HFFc6 (cell line): ENCODE measurements around the gene DNAJB6. TPM values are rescaled to one million over a fixed set of nuclear protein-coding genes. Genes with fewer than 3 reads are reported as not detected.

ENCODE experiments used
- DNase-seq: peaks from one replicate; pipeline ENCODE4 v3.0.0-alpha.2; 2018
- H3K27ac Mint-ChIP-seq: 2 replicates; pipeline ENCODE4 v1.8.0; 2020; ENCODE audit warnings: mild to moderate bottlenecking, mixed read lengths
- H3K27me3 Mint-ChIP-seq: 2 replicates; pipeline ENCODE4 v1.8.0; 2021; ENCODE audit warnings: mild to moderate bottlenecking, moderate library complexity, mixed read lengths; ENCODE audit not compliant: insufficient read depth
- H3K36me3 Mint-ChIP-seq: 2 replicates; pipeline ENCODE4 v1.8.0; 2021; ENCODE audit warnings: low read depth, mixed read lengths
- H3K4me1 Mint-ChIP-seq: 2 replicates; pipeline ENCODE4 v1.8.0; 2020; ENCODE audit warnings: low read depth, mixed read lengths
- H3K4me3 Mint-ChIP-seq: 2 replicates; pipeline ENCODE4 v1.8.0; 2020; ENCODE audit warnings: mild to moderate bottlenecking, moderate library complexity, mixed read lengths
- H3K9me3 Mint-ChIP-seq: 2 replicates; pipeline ENCODE4 v1.8.0; 2020; ENCODE audit warnings: mild to moderate bottlenecking, mixed read lengths
- total RNA-seq, 6 experiments: library from RNA; stranded (reverse); fragmentation: NEBNext Ultra II Directional; extraction: Animal tissue kit (Norgen Biotek cat#: 25700); gene quantifications; 2 replicates in 1 of 6; 3 replicates in 5 of 6; pipeline ENCODE4 v1.2.3, GENCODE V29; 2021
- TF ChIP-seq, protein P1 (sequence below): fragments of 200-600 bp; sonication (generic); IDR thresholded peaks from 2 replicates; pipeline ENCODE4 v1.5.0; 2021; ENCODE audit warnings: antibody characterized with exemption, mild to moderate bottlenecking

DNAJB6 gene
- total RNA-seq, 6 experiments from 2014 or later: 135 to 204 (median 163) TPM

GRCh38 chr7:157388301-157388700, 51.5 kb downstream of the DNAJB6 start:
- peaks cover 18% of the 10 kb centered on the region for H3K4me1 Mint-ChIP-seq
- DNase-seq: no peak
- TF ChIP-seq, protein P1, sequence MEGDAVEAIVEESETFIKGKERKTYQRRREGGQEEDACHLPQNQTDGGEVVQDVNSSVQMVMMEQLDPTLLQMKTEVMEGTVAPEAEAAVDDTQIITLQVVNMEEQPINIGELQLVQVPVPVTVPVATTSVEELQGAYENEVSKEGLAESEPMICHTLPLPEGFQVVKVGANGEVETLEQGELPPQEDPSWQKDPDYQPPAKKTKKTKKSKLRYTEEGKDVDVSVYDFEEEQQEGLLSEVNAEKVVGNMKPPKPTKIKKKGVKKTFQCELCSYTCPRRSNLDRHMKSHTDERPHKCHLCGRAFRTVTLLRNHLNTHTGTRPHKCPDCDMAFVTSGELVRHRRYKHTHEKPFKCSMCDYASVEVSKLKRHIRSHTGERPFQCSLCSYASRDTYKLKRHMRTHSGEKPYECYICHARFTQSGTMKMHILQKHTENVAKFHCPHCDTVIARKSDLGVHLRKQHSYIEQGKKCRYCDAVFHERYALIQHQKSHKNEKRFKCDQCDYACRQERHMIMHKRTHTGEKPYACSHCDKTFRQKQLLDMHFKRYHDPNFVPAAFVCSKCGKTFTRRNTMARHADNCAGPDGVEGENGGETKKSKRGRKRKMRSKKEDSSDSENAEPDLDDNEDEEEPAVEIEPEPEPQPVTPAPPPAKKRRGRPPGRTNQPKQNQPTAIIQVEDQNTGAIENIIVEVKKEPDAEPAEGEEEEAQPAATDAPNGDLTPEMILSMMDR: no peak
- H3K27me3 Mint-ChIP-seq: peaks cover 4% of the 10 kb centered on the region
- no peaks in the 10 kb centered on the region for H3K9me3 Mint-ChIP-seq
- peaks cover 35% of the 10 kb centered on the region for H3K36me3 Mint-ChIP-seq
- no peak overlapping the region for H3K27ac Mint-ChIP-seq
- H3K4me3 Mint-ChIP-seq: no peak overlapping the region

DNA sequence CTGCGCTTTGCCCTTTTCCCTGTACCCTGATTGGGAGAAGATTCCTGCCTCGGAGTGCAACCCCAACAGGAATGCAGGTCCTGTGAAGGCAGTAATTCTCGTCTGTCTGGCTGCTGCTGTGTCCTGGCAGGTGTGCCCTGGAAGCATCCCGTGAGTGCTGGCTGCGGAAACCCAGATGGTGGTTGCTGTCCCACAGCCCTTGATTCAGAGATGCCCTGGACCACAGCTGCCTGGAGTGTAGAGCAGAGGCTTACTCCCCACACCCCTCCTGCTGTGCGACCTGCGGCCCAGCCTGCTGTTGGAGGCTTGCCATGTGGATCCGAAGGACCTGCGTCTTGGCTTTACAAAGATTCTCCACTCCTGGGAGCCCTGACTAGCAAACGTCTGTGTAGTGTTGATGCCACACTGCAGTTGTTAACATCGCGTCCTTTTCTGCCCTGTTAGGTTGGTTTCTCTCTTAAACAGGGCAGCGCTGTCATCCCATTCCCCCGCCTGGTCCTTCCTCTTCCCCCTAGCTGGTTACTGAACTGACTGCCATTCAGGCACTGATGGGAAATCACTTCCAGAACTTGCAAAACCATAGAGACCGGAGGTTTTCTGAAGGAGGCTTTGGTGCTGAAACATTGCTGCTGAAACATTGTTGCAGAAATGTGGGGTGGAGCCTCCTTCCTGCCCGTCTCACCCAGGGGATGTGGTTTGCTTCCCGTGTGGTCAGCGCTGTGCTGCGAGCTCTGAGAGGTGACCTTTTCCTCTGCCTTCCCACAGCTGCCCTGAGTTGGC, 53.3 kb downstream of the DNAJB6 start:
- no peak overlapping the region for H3K27ac Mint-ChIP-seq
- no peak overlapping the region; the same call in 1 of the 2 replicates for H3K4me3 Mint-ChIP-seq
- H3K9me3 Mint-ChIP-seq: no peaks in the 10 kb centered on the region
- H3K27me3 Mint-ChIP-seq: peaks cover 4% of the 10 kb centered on the region
- peaks cover 32% of the 10 kb centered on the region for H3K36me3 Mint-ChIP-seq
- no peak for DNase-seq
- H3K4me1 Mint-ChIP-seq: peaks cover 33% of the 10 kb centered on the region
- TF ChIP-seq, protein P1: no peak

- H3K4me1 Mint-ChIP-seq: peaks cover 33% of the 10 kb centered on the region
- H3K4me3 Mint-ChIP-seq: no peak overlapping the region; the same call in 1 of the 2 replicates
- H3K27ac Mint-ChIP-seq: 0 out of 2 replicates have a peak overlapping the region, but pooled peaks have one; percentile 18
- peaks cover 4% of the 10 kb centered on the region for H3K27me3 Mint-ChIP-seq
- H3K36me3 Mint-ChIP-seq: peaks cover 30% of the 10 kb centered on the region
- H3K9me3 Mint-ChIP-seq: no peaks in the 10 kb centered on the region
- no peak for DNase-seq
- TF ChIP-seq, protein P1: no peak
These were observed 54.4 kb downstream of the DNAJB6 start for GRCh38 chr7:157391036-157391710.

GRCh38 chr7:157392256-157393037, 55.6 kb downstream of the DNAJB6 start:
- Mint-ChIP-seq H3K27me3 (peaks cover 4% of the 10 kb centered on the region; the same call in 1 of the 2 replicates), H3K9me3 (no peaks in the 10 kb centered on the region), H3K27ac (peak overlapping the region; percentile 55), H3K4me1 (peaks cover 31% of the 10 kb centered on the region), H3K4me3 (no peak overlapping the region), H3K36me3 (peaks cover 24% of the 10 kb centered on the region)
- DNase-seq: no peak
- TF ChIP-seq, protein P1: no peak
